Subcutaneous adipose tissue (tissue), 4 donors: ENCODE data around the gene MCAM. TPM values are rescaled to one million over a fixed set of nuclear protein-coding genes. Genes with fewer than 3 reads are reported as not detected.

Experiments used
- CTCF ChIP-seq: fragments of 450-650 bp; IDR thresholded peaks from one replicate; pipeline ENCODE4 v1.5.1; 2016; ENCODE audit warnings: low read depth, mild to moderate bottlenecking, control low read depth, antibody characterized with exemption, moderate library complexity
- small RNA-seq: library from RNA; depleted of rRNA; stranded (forward); fragments of <200 nt; gene quantifications from one replicate; pipeline ENCODE3, GENCODE V24; 2016
- total RNA-seq, 4 donors: library from RNA; depleted of rRNA; stranded (reverse); fragments of >200 nt; gene quantifications; one replicate each; pipeline ENCODE4 v1.1.0, GENCODE V29; 2016

MCAM gene
- total RNA-seq, 4 donors from 2014 or later = 655 to 1,853 (median 1,046) TPM

- no peak for TF ChIP-seq CTCF
Observed at GRCh38 chr11:119266063-119266462, 50.9 kb downstream of the MCAM start.

- TF ChIP-seq CTCF = no peak
Observed at GRCh38 chr11:119263352-119263940, 53.5 kb downstream of the MCAM start.

GRCh38 chr11:119262668-119263351, 54.1 kb downstream of the MCAM start:
- no peak for TF ChIP-seq CTCF

- TF ChIP-seq CTCF = no peak
Observed at GRCh38 chr11:119258983-119259382, 57.9 kb downstream of the MCAM start.

Small RNAs within 50 kb of the gene (small RNA-seq; reads per million reads assigned to genes)
- gene RF01225 (not detected), gene RNU6-262P (not detected)

Other genes with a start within 250 kb of the MCAM start
- 10 to 100 TPM; 34.8 to 43.4 (median 39.4) TPM for gene VPS11, start 249.3 kb downstream of the MCAM start, total RNA-seq
- 10 to 100 TPM in 2 of 4 donors, 1 to 10 TPM in 2; 6.2 to 27.5 (median 10.0) TPM for gene HMBS, start 232.2 kb downstream of the MCAM start, total RNA-seq
- 10 to 100 TPM; 12.6 to 47.9 (median 19.6) TPM for gene DPAGT1, start 215.3 kb downstream of the MCAM start, total RNA-seq
- 10 to 100 TPM in 2 of 4 donors, 1 to 10 TPM in 2; 6.2 to 12.1 (median 9.6) TPM for gene C2CD2L, start 209.8 kb downstream of the MCAM start, total RNA-seq
- 10 to 100 TPM; 13.4 to 21.3 (median 17.9) TPM for gene HINFP, start 195.6 kb downstream of the MCAM start, total RNA-seq
- not detected for gene ABCG4, start 168.1 kb downstream of the MCAM start, total RNA-seq
- 10 to 100 TPM; 10.9 to 27.3 (median 14.2) TPM for gene NLRX1, start 148.4 kb downstream of the MCAM start, total RNA-seq
- gene NHERF4, start 131.7 kb downstream of the MCAM start, total RNA-seq = under 1 TPM in 3 of 4 donors, not detected in 1; 0.19 to 0.51 (median 0.22) TPM
- gene CBL, start 110.8 kb downstream of the MCAM start, total RNA-seq = 10 to 100 TPM; 18.1 to 27.4 (median 22.2) TPM
- gene RNF26, start 17.4 kb upstream of the MCAM start, total RNA-seq = 10 to 100 TPM; 10.2 to 15.1 (median 11.7) TPM
- gene C1QTNF5, start 23.8 kb upstream of the MCAM start, total RNA-seq = 10 to 100 TPM; 10.6 to 41.2 (median 29.8) TPM
- gene MFRP, start 29.6 kb upstream of the MCAM start, total RNA-seq = not detected
- 1 to 10 TPM in 2 of 4 donors, under 1 TPM in 2; 0.19 to 8.7 (median 1.0) TPM for gene USP2, start 64.6 kb upstream of the MCAM start, total RNA-seq
- 10 to 100 TPM; 11.3 to 39.4 (median 22.1) TPM for gene THY1, start 106.0 kb upstream of the MCAM start, total RNA-seq